Neural crest cell (in vitro differentiated cells): ENCODE results near the gene XRCC1. TPM values are rescaled to one million over a fixed set of nuclear protein-coding genes. Genes with fewer than 3 reads are reported as not detected.

Experiments
- DNase-seq: peaks from one replicate; pipeline ENCODE4 v3.0.0; 2021; ENCODE audit warnings: low read depth, mixed read lengths, low spot score
- H3K27ac Mint-ChIP-seq: one replicate; pipeline ENCODE4 v1.8.0; 2021; ENCODE audit warnings: mild to moderate bottlenecking, mixed read lengths; ENCODE audit not compliant: unreplicated experiment
- H3K27me3 Mint-ChIP-seq: 2 replicates; pipeline ENCODE4 v1.8.0; 2021; ENCODE audit warnings: low read depth, mild to moderate bottlenecking, mixed read lengths
- H3K36me3 Mint-ChIP-seq: 2 replicates; pipeline ENCODE4 v1.8.0; 2021; ENCODE audit warnings: low read depth, mild to moderate bottlenecking, mixed read lengths
- H3K4me1 Mint-ChIP-seq: 2 replicates; pipeline ENCODE4 v1.8.0; 2021; ENCODE audit warnings: mixed read lengths
- H3K4me3 Mint-ChIP-seq: one replicate; pipeline ENCODE4 v1.8.0; 2021; ENCODE audit warnings: mild to moderate bottlenecking, mixed read lengths
- H3K9me3 Mint-ChIP-seq: 2 replicates; pipeline ENCODE4 v1.8.0; 2021; ENCODE audit warnings: mixed read lengths
- CTCF ChIP-seq: fragments of 200-600 bp; sonication (generic); conservative IDR thresholded peaks from 2 replicates; pipeline ENCODE4 v1.5.0; 2021; ENCODE audit warnings: antibody characterized with exemption, mild to moderate bottlenecking
- total RNA-seq: library from RNA; stranded (reverse); gene quantifications from 2 replicates; pipeline ENCODE4 v1.2.1, GENCODE V29; 2021

The XRCC1 gene
- total RNA-seq, 1 donor from 2014 or later: 79.4 TPM

GRCh38 chr19:43503501-43504425, 71.6 kb downstream of the XRCC1 start:
- Mint-ChIP-seq H3K27ac (peak overlapping the region; percentile 78), H3K36me3 (peaks cover 2% of the 10 kb centered on the region), H3K27me3 (peaks cover 2% of the 10 kb centered on the region), H3K9me3 (no peaks in the 10 kb centered on the region), H3K4me3 (peak overlapping the region; percentile 90), H3K4me1 (peaks cover 21% of the 10 kb centered on the region)
- TF ChIP-seq CTCF: no peak
- DNase-seq: peak; percentile 96

GRCh38 chr19:43502419-43502976, 72.8 kb downstream of the XRCC1 start:
- Mint-ChIP-seq H3K27ac (no peak overlapping the region), H3K4me3 (peak overlapping the region; percentile 50), H3K27me3 (peaks cover 2% of the 10 kb centered on the region), H3K9me3 (no peaks in the 10 kb centered on the region), H3K4me1 (peaks cover 21% of the 10 kb centered on the region), H3K36me3 (no peaks in the 10 kb centered on the region)
- TF ChIP-seq CTCF: no peak
- no peak for DNase-seq

- no peak for TF ChIP-seq CTCF
- Mint-ChIP-seq H3K4me3 (no peak overlapping the region), H3K4me1 (peaks cover 21% of the 10 kb centered on the region), H3K9me3 (no peaks in the 10 kb centered on the region), H3K27ac (no peak overlapping the region), H3K27me3 (peaks cover 2% of the 10 kb centered on the region), H3K36me3 (no peaks in the 10 kb centered on the region)
- no peak for DNase-seq
Measured at GRCh38 chr19:43501661-43502418, 73.5 kb downstream of the XRCC1 start.

GRCh38 chr19:43499042-43499441, 76.3 kb downstream of the XRCC1 start:
- Mint-ChIP-seq H3K9me3 (no peaks in the 10 kb centered on the region), H3K27ac (peak overlapping the region; percentile 31), H3K36me3 (no peaks in the 10 kb centered on the region), H3K4me3 (no peak overlapping the region), H3K4me1 (peaks cover 13% of the 10 kb centered on the region), H3K27me3 (peaks cover 2% of the 10 kb centered on the region)
- no peak for TF ChIP-seq CTCF
- DNase-seq: no peak

GRCh38 chr19:43498233-43498842, 77.0 kb downstream of the XRCC1 start:
- no peak for TF ChIP-seq CTCF
- Mint-ChIP-seq H3K4me3 (no peak overlapping the region), H3K27ac (peak overlapping the region; percentile 16), H3K36me3 (no peaks in the 10 kb centered on the region), H3K9me3 (no peaks in the 10 kb centered on the region), H3K27me3 (no peaks in the 10 kb centered on the region), H3K4me1 (peaks cover 7% of the 10 kb centered on the region)
- no peak for DNase-seq
